PC-9 (cell line): Measurements from ENCODE around the gene COG1. TPM values are rescaled to one million over a fixed set of nuclear protein-coding genes. Genes with fewer than 3 reads are reported as not detected.

Source experiments
- BruUV-seq: library from RNA; stranded (reverse); fragments of 400-500 nt; replicated peaks from 2 replicates; lab custom pipeline; 2021; lab: Mats Ljungman, UMichigan
- CTCF ChIA-PET: fragments of 300-600 bp; sonication (Branson Sonifier 250); formaldehyde crosslinking; loops from one replicate; lab custom pipeline; 2022; ENCODE audit warnings: antibody characterized with exemption; lab: Charles Lee
- POLR2A ChIA-PET: fragments of 300-600 bp; sonication (Branson Sonifier 250); formaldehyde crosslinking; loops from one replicate; lab custom pipeline; 2022; ENCODE audit warnings: antibody characterized with exemption; ENCODE audit not compliant: unreplicated experiment; lab: Charles Lee
- DNase-seq, 2 experiments: peaks; one replicate each; pipeline versions ENCODE4 v3.0.0 to v3.0.0-alpha.2; 2015 to 2022; ENCODE audit warnings: mixed read lengths in 1 of 2
- H2AFZ ChIP-seq: fragments of 200-600 bp; sonication (generic); 2 replicates; pipeline ENCODE4 v1.8.1; 2017; ENCODE audit warnings: antibody characterized with exemption
- H3F3A ChIP-seq: fragments of 200-600 bp; sonication (generic); 2 replicates; pipeline ENCODE4 v1.8.1; 2017; ENCODE audit warnings: antibody characterized with exemption, mild to moderate bottlenecking, low read depth; ENCODE audit not compliant: insufficient read depth
- H3K27ac ChIP-seq: fragments of 200-600 bp; sonication (generic); 2 replicates; pipeline ENCODE4 v1.6.1; 2016; ENCODE audit warnings: mixed run types
- H3K27me3 ChIP-seq: fragments of 200-600 bp; sonication (generic); 2 replicates; pipeline ENCODE4 v1.6.1; 2016; ENCODE audit warnings: low read depth, mixed run types; ENCODE audit not compliant: insufficient read depth
- H3K36me3 ChIP-seq: fragments of 200-600 bp; sonication (generic); 2 replicates; pipeline ENCODE4 v1.6.1; 2016; ENCODE audit warnings: low read depth, mixed run types
- H3K4me1 ChIP-seq: fragments of 200-600 bp; sonication (generic); replicated peaks from 2 replicates; pipeline ENCODE4 v1.6.1; 2016; ENCODE audit warnings: mixed run types; ENCODE audit not compliant: insufficient read depth
- H3K4me2 ChIP-seq: fragments of 200-600 bp; sonication (generic); 2 replicates; pipeline ENCODE4 v1.6.1; 2017; ENCODE audit warnings: mixed run types
- H3K4me3 ChIP-seq: fragments of 200-600 bp; sonication (generic); 2 replicates; pipeline ENCODE4 v1.6.1; 2016; ENCODE audit warnings: mixed run types
- H3K79me2 ChIP-seq: fragments of 200-600 bp; sonication (generic); 2 replicates; pipeline ENCODE4 v1.6.1; 2017; ENCODE audit warnings: low read depth, mixed run types
- H3K9me2 ChIP-seq: fragments of 200-600 bp; sonication (generic); 2 replicates; pipeline ENCODE4 v1.8.1; 2017; ENCODE audit warnings: mild to moderate bottlenecking; ENCODE audit not compliant: insufficient read depth
- H3K9me3 ChIP-seq: fragments of 200-600 bp; sonication (generic); 2 replicates; pipeline ENCODE4 v1.8.1; 2016; ENCODE audit warnings: low read depth; ENCODE audit not compliant: insufficient read depth
- H4K20me1 ChIP-seq: fragments of 200-600 bp; sonication (generic); 2 replicates; pipeline ENCODE4 v1.8.1; 2017; ENCODE audit not compliant: insufficient read depth
- EZH2 ChIP-seq: fragments of 200-600 bp; sonication (generic); IDR thresholded peaks from 2 replicates; pipeline ENCODE4 v1.8.0; 2017; ENCODE audit warnings: antibody characterized with exemption, low read depth
- intact Hi-C: fragments of 100-400 bp; cut with micrococcal nuclease; formaldehyde crosslinking; loops from one replicate; pipeline ENCODE4 v1.10.0; 2022; ENCODE audit not compliant: unreplicated experiment
- total RNA-seq: library from RNA; stranded (reverse); gene quantifications from 2 replicates; pipeline ENCODE4 v1.2.3, GENCODE V29; 2021
- TF ChIP-seq, protein P1 (sequence below): fragments of 200-600 bp; sonication (generic); conservative IDR thresholded peaks from 2 replicates; pipeline ENCODE4 v1.6.1; 2017; ENCODE audit warnings: mixed run types, antibody characterized with exemption, mild to moderate bottlenecking, moderate library complexity

The COG1 gene
- total RNA-seq, 1 experiment from 2014 or later: 24.8 TPM

DNA sequence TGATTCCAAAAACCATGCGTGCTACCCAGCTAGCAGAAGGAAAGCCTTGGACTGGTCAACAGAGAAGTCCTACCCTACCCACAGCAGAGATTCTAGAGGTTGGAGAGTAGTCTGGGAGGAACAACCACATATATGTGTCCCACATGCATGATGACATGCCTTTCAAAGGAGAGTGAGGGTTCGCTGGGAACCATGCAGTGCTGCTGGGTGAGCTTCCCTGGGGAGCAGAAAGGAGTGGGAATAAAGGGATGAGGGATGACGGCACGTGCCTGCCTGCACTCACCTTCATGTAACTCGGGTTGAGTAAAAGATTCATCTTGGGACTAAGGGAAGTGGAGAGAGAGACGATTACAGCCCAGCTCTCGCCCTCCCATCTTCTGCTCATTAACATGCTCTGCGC is 59.0 kb downstream of the COG1 start:
- ChIA-PET POLR2A (no interaction called here), CTCF (no interaction called here)
- TF ChIP-seq EZH2: no peak
- TF ChIP-seq, protein P1, sequence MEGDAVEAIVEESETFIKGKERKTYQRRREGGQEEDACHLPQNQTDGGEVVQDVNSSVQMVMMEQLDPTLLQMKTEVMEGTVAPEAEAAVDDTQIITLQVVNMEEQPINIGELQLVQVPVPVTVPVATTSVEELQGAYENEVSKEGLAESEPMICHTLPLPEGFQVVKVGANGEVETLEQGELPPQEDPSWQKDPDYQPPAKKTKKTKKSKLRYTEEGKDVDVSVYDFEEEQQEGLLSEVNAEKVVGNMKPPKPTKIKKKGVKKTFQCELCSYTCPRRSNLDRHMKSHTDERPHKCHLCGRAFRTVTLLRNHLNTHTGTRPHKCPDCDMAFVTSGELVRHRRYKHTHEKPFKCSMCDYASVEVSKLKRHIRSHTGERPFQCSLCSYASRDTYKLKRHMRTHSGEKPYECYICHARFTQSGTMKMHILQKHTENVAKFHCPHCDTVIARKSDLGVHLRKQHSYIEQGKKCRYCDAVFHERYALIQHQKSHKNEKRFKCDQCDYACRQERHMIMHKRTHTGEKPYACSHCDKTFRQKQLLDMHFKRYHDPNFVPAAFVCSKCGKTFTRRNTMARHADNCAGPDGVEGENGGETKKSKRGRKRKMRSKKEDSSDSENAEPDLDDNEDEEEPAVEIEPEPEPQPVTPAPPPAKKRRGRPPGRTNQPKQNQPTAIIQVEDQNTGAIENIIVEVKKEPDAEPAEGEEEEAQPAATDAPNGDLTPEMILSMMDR: no peak
- H2AFZ ChIP-seq: no peak overlapping the region
- no peaks in the 10 kb centered on the region for H3K9me3 ChIP-seq
- no peaks in the 10 kb centered on the region for H4K20me1 ChIP-seq
- no peaks in the 10 kb centered on the region for H3F3A ChIP-seq
- no peaks in the 10 kb centered on the region for H3K79me2 ChIP-seq
- intact Hi-C loops: loop anchor here (10.0 kb wide), 1 partner anchor 923 kb away; no protein-coding TSS in a partner anchor
- H3K27me3 ChIP-seq: no peaks in the 10 kb centered on the region
- no peak overlapping the region for H3K27ac ChIP-seq
- no TSS peak for BruUV-seq
- no peaks in the 10 kb centered on the region for H3K36me3 ChIP-seq
- H3K4me1 ChIP-seq: no peaks in the 10 kb centered on the region
- H3K4me3 ChIP-seq: no peak overlapping the region
- DNase-seq: no peak
- no peak overlapping the region for H3K4me2 ChIP-seq
- no peaks in the 10 kb centered on the region for H3K9me2 ChIP-seq

DNA sequence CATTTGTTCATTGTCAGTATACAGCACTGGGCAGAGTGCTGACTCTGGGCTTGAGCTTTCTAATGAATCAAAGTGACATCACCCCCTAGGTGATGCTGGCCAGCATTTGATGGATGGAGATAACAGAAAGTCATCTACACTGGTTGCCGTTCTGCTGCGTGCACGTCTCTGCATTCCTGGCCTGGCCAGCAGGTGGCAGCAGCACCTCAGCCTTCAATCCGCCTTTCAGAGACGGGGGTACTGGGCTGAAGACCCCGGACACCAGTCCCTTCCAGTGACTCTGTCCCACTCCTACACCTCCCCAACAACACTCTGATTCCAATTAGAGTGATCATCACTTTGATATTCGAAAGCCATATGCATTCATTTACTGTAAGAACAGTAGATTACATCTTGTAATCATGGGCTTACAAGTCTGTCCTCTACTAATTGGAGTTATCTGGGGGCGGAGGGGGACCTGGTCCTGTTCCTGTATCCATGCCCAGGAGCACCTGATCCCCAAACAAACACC is 62.9 kb downstream of the COG1 start:
- Histone ChIP-seq H2AFZ (no peak overlapping the region), H3K9me3 (no peaks in the 10 kb centered on the region), H3K9me2 (no peaks in the 10 kb centered on the region), H3K27me3 (no peaks in the 10 kb centered on the region), H4K20me1 (no peaks in the 10 kb centered on the region), H3K4me2 (no peak overlapping the region), H3K27ac (no peak overlapping the region), H3K36me3 (no peaks in the 10 kb centered on the region), H3F3A (no peaks in the 10 kb centered on the region), H3K4me3 (no peak overlapping the region), H3K79me2 (no peaks in the 10 kb centered on the region), H3K4me1 (no peaks in the 10 kb centered on the region)
- ChIA-PET CTCF (interaction anchor here (0.5 to 2.6 kb wide), 3 partner anchors 28 to 114 kb away, joined by 3 to 15 read pairs (median 4); no protein-coding TSS in a partner anchor), POLR2A (no interaction called here)
- no peak for TF ChIP-seq EZH2
- TF ChIP-seq, protein P1: peak; percentile 99
- intact Hi-C loops: loop anchor here (1.0 to 10.0 kb wide), 5 partner anchors 37 to 919 kb away; no protein-coding TSS in a partner anchor
- peak; percentile 51 to 63 for DNase-seq
- BruUV-seq: no TSS peak

DNA sequence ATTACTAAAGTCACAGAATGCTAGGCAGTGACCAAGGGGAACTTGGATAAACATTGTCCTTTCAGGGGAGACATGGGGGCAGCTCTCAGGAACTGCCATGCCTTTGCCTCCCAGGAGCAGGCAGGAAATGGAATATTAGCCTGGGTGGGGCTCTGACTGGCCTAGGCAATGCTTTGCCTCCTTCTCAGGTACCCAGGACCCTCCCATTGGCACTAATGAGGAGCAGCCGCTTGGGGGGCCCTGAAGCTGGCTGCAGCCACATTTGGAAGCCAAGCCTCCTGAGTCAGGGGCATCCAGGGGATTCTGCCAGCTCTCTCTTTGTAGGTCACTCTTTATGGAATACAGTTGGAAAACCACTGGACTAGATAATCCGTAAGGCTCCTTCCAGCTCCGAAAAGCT is 63.4 kb downstream of the COG1 start:
- Histone ChIP-seq H3K79me2 (no peaks in the 10 kb centered on the region), H3K36me3 (no peaks in the 10 kb centered on the region), H3K4me3 (no peak overlapping the region), H3K4me1 (no peaks in the 10 kb centered on the region), H2AFZ (no peak overlapping the region), H3F3A (no peaks in the 10 kb centered on the region), H3K9me2 (no peaks in the 10 kb centered on the region), H4K20me1 (no peaks in the 10 kb centered on the region), H3K4me2 (no peak overlapping the region), H3K27me3 (no peaks in the 10 kb centered on the region), H3K27ac (no peak overlapping the region), H3K9me3 (no peaks in the 10 kb centered on the region)
- no TSS peak for BruUV-seq
- intact Hi-C loops: loop anchor here (5.0 to 10.0 kb wide), 2 partner anchors 36 to 919 kb away; no protein-coding TSS in a partner anchor
- no peak for TF ChIP-seq EZH2
- ChIA-PET POLR2A (no interaction called here), CTCF (interaction anchor here (2.6 kb wide), 1 partner anchor 114 kb away, joined by 15 read pairs; no protein-coding TSS in a partner anchor)
- no peak for DNase-seq
